ENCODE results near the gene GPR45.
"Not testable (repeated sequence)": the region's sequence is repeated elsewhere in the genome, so short reads cannot be mapped to it uniquely, and the experiment has no call there.

The GPR45 gene

GRCh38 chr2:105241443-105241842 lies at the start of gene GPR45:
Gene GPR45 (plus strand): TSS chr2:105241743. CDS start chr2:105241859, 116 bp downstream.
- no peak for DNase-seq (ENCODE audit: low read depth)

- DNase-seq (ENCODE audit: low read depth) = no peak
These were observed 47.4 kb upstream of the GPR45 start for GRCh38 chr2:105194022-105194675.

- DNase-seq (ENCODE audit: low read depth) = no peak
These were observed 44.9 kb upstream of the GPR45 start for GRCh38 chr2:105196651-105197050.

GRCh38 chr2:105215586-105216192 lies 25.9 kb upstream of the GPR45 start:
- no peak for DNase-seq (ENCODE audit: low read depth)

GRCh38 chr2:105220604-105221003 lies 20.9 kb upstream of the GPR45 start:
- DNase-seq (ENCODE audit: low read depth) = no peak

- DNase-seq (ENCODE audit: low read depth) = no peak
These were observed 17.1 kb upstream of the GPR45 start for GRCh38 chr2:105224444-105224843.

- DNase-seq (ENCODE audit: low read depth) = no peak
These were observed 10.3 kb upstream of the GPR45 start for GRCh38 chr2:105231232-105231619.

- peak; percentile 54 for DNase-seq (ENCODE audit: low read depth)
These were observed 6.0 kb upstream of the GPR45 start for GRCh38 chr2:105235388-105236059.

GRCh38 chr2:105236060-105236424 lies 5.5 kb upstream of the GPR45 start:
- no peak for DNase-seq (ENCODE audit: low read depth)

GRCh38 chr2:105237045-105237765 lies 4.3 kb upstream of the GPR45 start:
- DNase-seq (ENCODE audit: low read depth) = no peak

GRCh38 chr2:105238664-105239240 lies 2.8 kb upstream of the GPR45 start:
- no peak for DNase-seq (ENCODE audit: low read depth)

- peak; percentile 92 for DNase-seq (ENCODE audit: low read depth)
These were observed 1.6 kb upstream of the GPR45 start for GRCh38 chr2:105239924-105240323.

GRCh38 chr2:105242286-105242993 lies 897 bp downstream of the GPR45 start:
- DNase-seq (ENCODE audit: low read depth) = no peak

- DNase-seq (ENCODE audit: low read depth) = no peak
These were observed 2.4 kb downstream of the GPR45 start for GRCh38 chr2:105243961-105244360.

- DNase-seq (ENCODE audit: low read depth) = no peak
These were observed 2.9 kb downstream of the GPR45 start for GRCh38 chr2:105244451-105244850.

GRCh38 chr2:105248316-105249070 lies 7.0 kb downstream of the GPR45 start:
- DNase-seq (ENCODE audit: low read depth) = no peak

GRCh38 chr2:105249181-105249580 lies 7.6 kb downstream of the GPR45 start:
- DNase-seq (ENCODE audit: low read depth) = no peak

GRCh38 chr2:105249891-105250290 lies 8.3 kb downstream of the GPR45 start:
- DNase-seq (ENCODE audit: low read depth) = no peak

- not testable (repeated sequence) for DNase-seq (ENCODE audit: low read depth)
These were observed 9.6 kb downstream of the GPR45 start for GRCh38 chr2:105251016-105251648.

- no peak for DNase-seq (ENCODE audit: low read depth)
These were observed 10.7 kb downstream of the GPR45 start for GRCh38 chr2:105252271-105252670.
